GM12878 (cell line): Measurements from ENCODE around the gene BNIP5. TPM values are rescaled to one million over a fixed set of nuclear protein-coding genes. Genes with fewer than 3 reads are reported as not detected.

Experiments used
- ATAC-seq: fragments of 200-7000 bp; cut with Tn5 transposase; 3 replicates; pipeline ENCODE4 v1.9.1; 2020; ENCODE audit warnings: mild to moderate bottlenecking, moderate library complexity
- BruUV-seq: library from RNA; stranded (reverse); fragments of 400-500 nt; replicated peaks from 2 replicates; lab custom pipeline; 2021; lab: Mats Ljungman, UMichigan
- CTCF ChIA-PET: fragments of 300-600 bp; sonication (Branson Sonifier 250); formaldehyde crosslinking; extraction: SDS; loops from one replicate; lab custom pipeline; 2021; ENCODE audit warnings: inconsistent platforms; lab: Yijun Ruan, JAX
- POLR2A ChIA-PET: fragments of 350-600 bp; formaldehyde crosslinking; extraction: SDS; loops from one replicate; lab custom pipeline; 2021; ENCODE audit warnings: inconsistent platforms; lab: Charles Lee
- RAD21 ChIA-PET: fragments of 300-600 bp; sonication (Branson Sonifier 250); formaldehyde crosslinking; loops from one replicate; lab custom pipeline; 2023; ENCODE audit warnings: antibody characterized with exemption; ENCODE audit not compliant: unreplicated experiment; lab: Charles Lee
- SMC1A ChIA-PET: fragments of 300-600 bp; sonication (Branson Sonifier 250); formaldehyde crosslinking; loops from one replicate; lab custom pipeline; 2023; ENCODE audit not compliant: unreplicated experiment, uncharacterized antibody; lab: Charles Lee
- DNase-seq: peaks from one replicate; pipeline ENCODE4 v3.0.0-alpha.2; 2011; ENCODE audit warnings: low read depth, low spot score
- FAIRE-seq: peaks from 3 replicates; lab custom pipeline; 2011; peaks lifted over from hg19 to GRCh38; lab: Jason Lieb, UNC
- H2AFZ ChIP-seq: 2 replicates; pipeline ENCODE4 v1.6.0; 2011; ENCODE audit warnings: low read depth, low read length, control low read depth; ENCODE audit not compliant: control insufficient read depth
- H3K27ac ChIP-seq: 2 replicates; pipeline ENCODE4 v1.5.1; 2011; ENCODE audit warnings: control low read depth; ENCODE audit not compliant: control insufficient read depth, insufficient read depth
- H3K27me3 ChIP-seq, 2 experiments: replicated peaks in 1 of 2; 2 replicates each; pipeline versions ENCODE4 v1.6.0 to v1.6.1; 2011; ENCODE audit warnings: low read length in 1 of 2; ENCODE audit not compliant: control insufficient read depth in 2 of 2, insufficient read depth in 2 of 2
- H3K36me3 ChIP-seq, 2 experiments: 2 replicates each; pipeline ENCODE4 v1.5.1; 2011; ENCODE audit warnings: low read length in 1 of 2; ENCODE audit not compliant: control insufficient read depth in 2 of 2, insufficient read depth in 2 of 2
- H3K4me1 ChIP-seq: 2 replicates; pipeline ENCODE4 v1.6.1; 2011; ENCODE audit warnings: mild to moderate bottlenecking, low read length, moderate library complexity, mixed read lengths; ENCODE audit not compliant: control insufficient read depth, insufficient read depth
- H3K4me2 ChIP-seq: 2 replicates; pipeline ENCODE4 v1.6.0; 2011; ENCODE audit warnings: control low read depth; ENCODE audit not compliant: control insufficient read depth, insufficient read depth
- H3K4me3 ChIP-seq: fragments of 200-600 bp; sonication (generic); 2 replicates; pipeline ENCODE4 v1.5.1; 2016
- H3K79me2 ChIP-seq: 2 replicates; pipeline ENCODE4 v1.6.0; 2011; ENCODE audit warnings: low read length; ENCODE audit not compliant: control insufficient read depth, insufficient read depth
- H3K9ac ChIP-seq: 2 replicates; pipeline ENCODE4 v1.8.0; 2011; ENCODE audit warnings: low read length, control low read depth, mixed read lengths; ENCODE audit not compliant: control insufficient read depth, insufficient read depth
- H3K9me3 ChIP-seq: replicated peaks from 3 replicates; pipeline ENCODE4 v1.5.1; 2011; ENCODE audit warnings: mild to moderate bottlenecking, low read length; ENCODE audit not compliant: control insufficient read depth, insufficient read depth
- H4K20me1 ChIP-seq: 2 replicates; pipeline ENCODE4 v1.6.0; 2011; ENCODE audit not compliant: control insufficient read depth, insufficient read depth
- ATF3 ChIP-seq: IDR thresholded peaks from 2 replicates; pipeline ENCODE4 v1.6.1; 2011; ENCODE audit warnings: low read depth, mild to moderate bottlenecking, low read length, moderate library complexity, borderline replicate concordance; ENCODE audit errors: extremely low read depth
- DPF2 ChIP-seq: fragments of 450-650 bp; IDR thresholded peaks from 2 replicates; pipeline ENCODE4 v1.6.1; 2017; ENCODE audit warnings: mild to moderate bottlenecking
- EP300 ChIP-seq, 2 experiments: fragments of 150-350 bp in 1 of 2; IDR thresholded peaks; 2 replicates each; pipeline ENCODE4 v1.6.1; 2011 to 2012; ENCODE audit warnings: low read depth in 2 of 2, low read length in 2 of 2, borderline replicate concordance in 1 of 2, improper control_type of control experiment in 1 of 2, inconsistent platforms in 1 of 2; ENCODE audit not compliant: control insufficient read depth in 1 of 2
- ESRRA ChIP-seq: IDR thresholded peaks from 2 replicates; pipeline ENCODE4 v1.6.1; 2012; ENCODE audit warnings: mild to moderate bottlenecking, low read length, improper control_type of control experiment
- IKZF1 ChIP-seq: fragments of 450-650 bp; conservative IDR thresholded peaks from 2 replicates; pipeline ENCODE4 v1.6.1; 2017; ENCODE audit warnings: antibody characterized with exemption, mild to moderate bottlenecking
- IKZF2 ChIP-seq, 2 experiments: fragments of 450-650 bp; IDR thresholded peaks; 2 replicates each; pipeline ENCODE4 v1.6.1; 2017; ENCODE audit warnings: mild to moderate bottlenecking in 2 of 2, moderate library complexity in 2 of 2
- IRF4 ChIP-seq: IDR thresholded peaks from 2 replicates; pipeline ENCODE4 v1.6.1; 2011; ENCODE audit warnings: low read depth, low read length
- MEF2B ChIP-seq: fragments of 450-650 bp; IDR thresholded peaks from 2 replicates; pipeline ENCODE4 v1.6.1; 2018; ENCODE audit warnings: mild to moderate bottlenecking, moderate library complexity; ENCODE audit not compliant: partially characterized antibody, poor library complexity, severe bottlenecking
- MTA2 ChIP-seq: fragments of 450-650 bp; IDR thresholded peaks from 2 replicates; pipeline ENCODE4 v1.6.1; 2016; ENCODE audit warnings: low read depth, mild to moderate bottlenecking, moderate library complexity
- MTA3 ChIP-seq: IDR thresholded peaks from 2 replicates; pipeline ENCODE4 v1.6.1; 2012; ENCODE audit warnings: low read length, inconsistent platforms, borderline replicate concordance
- RUNX3 ChIP-seq: IDR thresholded peaks from 2 replicates; pipeline ENCODE4 v1.6.1; 2012; ENCODE audit warnings: low read length, inconsistent platforms
- SPI1 ChIP-seq: IDR thresholded peaks from 2 replicates; pipeline ENCODE4 v1.6.1; 2011; ENCODE audit warnings: low read depth, mild to moderate bottlenecking, low read length, moderate library complexity, borderline replicate concordance; ENCODE audit not compliant: insufficient read depth
- ZNF24 ChIP-seq: fragments of 450-650 bp; IDR thresholded peaks from 2 replicates; pipeline ENCODE4 v1.6.1; 2017; ENCODE audit warnings: antibody characterized with exemption, mild to moderate bottlenecking
- ZNF274 ChIP-seq: IDR thresholded peaks from one replicate; pipeline ENCODE4 v1.8.0; 2011; ENCODE audit not compliant: insufficient read length, insufficient read depth
- ZNF687 ChIP-seq: fragments of 450-650 bp; IDR thresholded peaks from 2 replicates; pipeline ENCODE4 v1.6.1; 2017; ENCODE audit warnings: mild to moderate bottlenecking, moderate library complexity
- WGBS: methylation state at CpG from one replicate; pipeline ENCODE4 v1.1.6; 2016; ENCODE audit warnings: low lambda C conversion rate; ENCODE audit not compliant: insufficient replicate concordance, insufficient coverage; ENCODE audit errors: missing lambda C conversion rate; 5-methylcytosine and 5-hydroxymethylcytosine counted together
- in situ Hi-C: fragments of 300-500 bp; cut with MboI; formaldehyde crosslinking; loops from 9 replicates; pipeline ENCODE4 v1.14.3; 2018; ENCODE audit warnings: mixed read lengths
- intact Hi-C: fragments of 100-400 bp; cut with micrococcal nuclease; formaldehyde crosslinking; loops from one replicate; pipeline ENCODE4 v1.14.2; 2022; ENCODE audit not compliant: unreplicated experiment
- polyA plus RNA-seq, 11 experiments: library from polyadenylated mRNA; depleted of rRNA in 4 of 11; unstranded in 6 of 11; stranded (reverse) in 5 of 11; fragments of >200 nt; fragmentation: Nextera tagmentation in 4 of 11; fragmentation: Illumina TruSeq in 1 of 11; extraction: Ambion mirVana in 4 of 11; extraction: Trizol in 1 of 11; gene quantifications; 1 replicate in 1 of 11; 2 replicates in 10 of 11; pipeline versions ENCODE4 v1.2.1 to v1.2.3, GENCODE V29; 2011 to 2016; ENCODE audit warnings: inconsistent platforms in 2 of 11, missing spikeins in 2 of 11, low read depth in 1 of 11
- total RNA-seq, 4 experiments: library from RNA; depleted of rRNA in 3 of 4; stranded (reverse); fragments of >200 nt in 3 of 4; fragmentation: Illumina TruSeq in 1 of 4; extraction: Trizol in 1 of 4; gene quantifications; 2 replicates each; pipeline versions ENCODE4 v1.2.1 to v1.2.3, GENCODE V29; 2013 to 2021

Gene BNIP5
- total and polyA plus RNA-seq, 10 of the 15 experiments (the other 5 are each of a cell fraction or from before 2014, with no cell fraction given), result 0.02 to 0.68 (median 0.05) TPM; not detected in 2

- CTCF ChIA-PET, result interaction anchor here (0.7 to 2.5 kb wide), 7 partner anchors 8 to 206 kb away, joined by 3 to 9 read pairs (median 4); no protein-coding TSS in a partner anchor
- Histone ChIP-seq H3K36me3 (no peaks in the 10 kb centered on the region), H3K27me3 (peaks cover 0 to 14% of the 10 kb centered on the region in 2 experiments), H3K9ac (no peak overlapping the region), H3K4me1 (peaks cover 4% of the 10 kb centered on the region; the same call in 1 of the 2 replicates), H3K9me3 (no peaks in the 10 kb centered on the region), H3K79me2 (no peaks in the 10 kb centered on the region), H3K27ac (no peak overlapping the region), H3K4me2 (peak overlapping the region; percentile 32; the same call in 1 of the 2 replicates), H3K4me3 (no peak overlapping the region), H2AFZ (no peak overlapping the region), H4K20me1 (no peaks in the 10 kb centered on the region)
- peak; percentile 77 for ATAC-seq
- SMC1A ChIA-PET, result interaction anchor here (0.6 to 1.6 kb wide), 6 partner anchors 12 to 78 kb away, joined by 3 to 5 read pairs (median 3); no protein-coding TSS in a partner anchor
- POLR2A ChIA-PET, result no interaction called here
- FAIRE-seq, result no peak
- intact Hi-C loops (no loop called here), in situ Hi-C loops (no loop called here)
- 28% methylated on average over 3 of the region's 3 CpGs for WGBS
- no TSS peak for BruUV-seq
- no peak for DNase-seq
- RAD21 ChIA-PET, result interaction anchor here (1.1 kb wide), 1 partner anchor 85 kb away, joined by 3 read pairs; no protein-coding TSS in a partner anchor
- TF ChIP-seq ZNF274 (no peak), RUNX3 (peak; percentile 55), IKZF1 (0 out of 2 replicates have a peak, but pooled peaks have one; percentile 16), MTA3 (no peak), ZNF24 (peak; percentile 70), IKZF2 (IDR thresholded peaks at IDR 0.05) (peak; percentile 41 to 48; a peak in 2 of 4 replicates), ZNF687 (no peak), MTA2 (peak; percentile 32; the same call in 1 of the 2 replicates), ATF3 (no peak), EP300 (IDR thresholded peaks at IDR 0.05; ENCODE audit: borderline replicate concordance in 1 of 2, control insufficient read depth in 1 of 2, low read depth in 2 of 2, low read length in 2 of 2) (0 out of 4 replicates have a peak, but pooled peaks of 1 of the 2 experiments have one; percentile 24), IRF4 (peak; percentile 40; the same call in 1 of the 2 replicates), ESRRA (no peak), DPF2 (0 out of 2 replicates have a peak, but pooled peaks have one; percentile 39), MEF2B (no peak), SPI1 (peak; percentile 84; the same call in 1 of the 2 replicates)
Measured at GRCh38 chr6:36280467-36280866, 56.2 kb downstream of the BNIP5 start.
